Activated T-helper 2 cell treated with anti-CD3 and anti-CD28 coated beads, Interferon-gamma antibody, Interleukin-2, Interleukin-4, amounts not matched to agents 10 μg/mL and 5 μg/mL and 100 μg/mL, durations not matched to agents 14 hours and 24 hours and 36 hours (primary cell): ENCODE results near the gene BASP1. TPM values are rescaled to one million over a fixed set of nuclear protein-coding genes. Genes with fewer than 3 reads are reported as not detected.
"Not testable (repeated sequence)": the region's sequence is repeated elsewhere in the genome, so short reads cannot be mapped to it uniquely, and the experiment has no call there.

Source experiments
- DNase-seq: peaks from one replicate; pipeline ENCODE4 v3.0.0; 2021; ENCODE audit warnings: low spot score
- H3K27ac Mint-ChIP-seq: one replicate; pipeline ENCODE4 v1.8.0; 2021; ENCODE audit warnings: mixed read lengths
- H3K27me3 Mint-ChIP-seq: one replicate; pipeline ENCODE4 v1.8.0; 2021; ENCODE audit warnings: low read depth, mixed read lengths
- H3K36me3 Mint-ChIP-seq: one replicate; pipeline ENCODE4 v1.8.0; 2021; ENCODE audit warnings: low read depth, mixed read lengths
- H3K4me1 Mint-ChIP-seq: one replicate; pipeline ENCODE4 v1.8.0; 2021; ENCODE audit warnings: low read depth, mixed read lengths
- H3K4me3 Mint-ChIP-seq: one replicate; pipeline ENCODE4 v1.8.0; 2021; ENCODE audit warnings: low read depth, mild to moderate bottlenecking, moderate library complexity, mixed read lengths
- H3K9me3 Mint-ChIP-seq: one replicate; pipeline ENCODE4 v1.8.0; 2021; ENCODE audit warnings: mixed read lengths
- intact Hi-C: fragments of 100-400 bp; cut with micrococcal nuclease; formaldehyde crosslinking; loops from one replicate; pipeline ENCODE4 v1.15.1; 2023
- total RNA-seq: library from RNA; stranded (reverse); gene quantifications from 2 replicates; pipeline ENCODE4 v1.2.3, GENCODE V29; 2022

Gene BASP1
- total RNA-seq, 1 donor from 2014 or later, result 0.73 TPM

- Mint-ChIP-seq H3K9me3 (peaks cover 5% of the 10 kb centered on the region), H3K27me3 (no peaks in the 10 kb centered on the region), H3K4me1 (no peaks in the 10 kb centered on the region), H3K36me3 (no peaks in the 10 kb centered on the region), H3K27ac (no peak overlapping the region), H3K4me3 (no peak overlapping the region)
- DNase-seq, result no peak
- intact Hi-C loops, result no loop called here
Observed at GRCh38 chr5:17294639-17295311, 77.3 kb downstream of the BASP1 start.

GRCh38 chr5:17295671-17296070, 78.2 kb downstream of the BASP1 start:
- intact Hi-C loops, result no loop called here
- Mint-ChIP-seq H3K27ac (no peak overlapping the region), H3K9me3 (peaks cover under 1% of the 10 kb centered on the region)

GRCh38 chr5:17302106-17302505, 84.7 kb downstream of the BASP1 start:
- intact Hi-C loops, result no loop called here
- no peaks in the 10 kb centered on the region for H3K9me3 Mint-ChIP-seq
- H3K4me3 Mint-ChIP-seq, result no peak overlapping the region
- no peak for DNase-seq
- H3K27me3 Mint-ChIP-seq, result no peaks in the 10 kb centered on the region
- H3K27ac Mint-ChIP-seq, result no peak overlapping the region
- no peaks in the 10 kb centered on the region for H3K4me1 Mint-ChIP-seq
- H3K36me3 Mint-ChIP-seq, result no peaks in the 10 kb centered on the region

More at GRCh38 chr5:17295671-17296070, 78.2 kb downstream of the BASP1 start:
- Mint-ChIP-seq H3K27me3 (no peaks in the 10 kb centered on the region), H3K36me3 (no peaks in the 10 kb centered on the region), H3K4me1 (no peaks in the 10 kb centered on the region), H3K4me3 (no peak overlapping the region)
- DNase-seq, result no peak

- DNase-seq, result no peak
- intact Hi-C loops, result no loop called here
- H3K27ac Mint-ChIP-seq, result no peak overlapping the region
- no peaks in the 10 kb centered on the region for H3K4me1 Mint-ChIP-seq
- no peaks in the 10 kb centered on the region for H3K36me3 Mint-ChIP-seq
- H3K27me3 Mint-ChIP-seq, result no peaks in the 10 kb centered on the region
- peaks cover 4% of the 10 kb centered on the region for H3K9me3 Mint-ChIP-seq
- H3K4me3 Mint-ChIP-seq, result no peak overlapping the region
Observed at GRCh38 chr5:17302604-17303003, 85.2 kb downstream of the BASP1 start.

GRCh38 chr5:17304282-17304681, 86.9 kb downstream of the BASP1 start:
- H3K27me3 Mint-ChIP-seq, result no peaks in the 10 kb centered on the region
- H3K4me1 Mint-ChIP-seq, result no peaks in the 10 kb centered on the region
- H3K36me3 Mint-ChIP-seq, result no peaks in the 10 kb centered on the region
- H3K27ac Mint-ChIP-seq, result no peak overlapping the region
- H3K9me3 Mint-ChIP-seq, result peaks cover 8% of the 10 kb centered on the region
- H3K4me3 Mint-ChIP-seq, result no peak overlapping the region
- intact Hi-C loops, result no loop called here
- DNase-seq, result no peak

GRCh38 chr5:17305017-17305416, 87.6 kb downstream of the BASP1 start:
- Mint-ChIP-seq H3K27me3 (no peaks in the 10 kb centered on the region), H3K9me3 (peaks cover 8% of the 10 kb centered on the region), H3K27ac (no peak overlapping the region), H3K4me3 (no peak overlapping the region), H3K4me1 (no peaks in the 10 kb centered on the region), H3K36me3 (no peaks in the 10 kb centered on the region)
- intact Hi-C loops, result no loop called here
- DNase-seq, result no peak

GRCh38 chr5:17305964-17306725, 88.7 kb downstream of the BASP1 start:
- Mint-ChIP-seq H3K4me3 (no peak overlapping the region), H3K27ac (no peak overlapping the region), H3K4me1 (no peaks in the 10 kb centered on the region), H3K27me3 (no peaks in the 10 kb centered on the region), H3K9me3 (peaks cover 13% of the 10 kb centered on the region), H3K36me3 (no peaks in the 10 kb centered on the region)
- intact Hi-C loops, result no loop called here
- DNase-seq, result no peak

GRCh38 chr5:17306726-17307091, 89.3 kb downstream of the BASP1 start:
- no peaks in the 10 kb centered on the region for H3K27me3 Mint-ChIP-seq
- no peaks in the 10 kb centered on the region for H3K4me1 Mint-ChIP-seq
- H3K4me3 Mint-ChIP-seq, result no peak overlapping the region
- no peak for DNase-seq
- H3K27ac Mint-ChIP-seq, result no peak overlapping the region
- no peaks in the 10 kb centered on the region for H3K36me3 Mint-ChIP-seq
- peaks cover 13% of the 10 kb centered on the region for H3K9me3 Mint-ChIP-seq
- intact Hi-C loops, result no loop called here

GRCh38 chr5:17307440-17307839, 90.0 kb downstream of the BASP1 start:
- DNase-seq, H3K27ac Mint-ChIP-seq, H3K4me3 Mint-ChIP-seq, H3K4me1 Mint-ChIP-seq, H3K36me3 Mint-ChIP-seq, H3K27me3 Mint-ChIP-seq, intact Hi-C loops: not testable (repeated sequence)
- H3K9me3 Mint-ChIP-seq, result peaks cover 13% of the 10 kb centered on the region

GRCh38 chr5:17308326-17309065, 91.1 kb downstream of the BASP1 start:
- intact Hi-C loops, result no loop called here
- Mint-ChIP-seq H3K36me3 (no peaks in the 10 kb centered on the region), H3K9me3 (peaks cover 13% of the 10 kb centered on the region), H3K27ac (no peak overlapping the region), H3K4me1 (no peaks in the 10 kb centered on the region), H3K27me3 (no peaks in the 10 kb centered on the region), H3K4me3 (no peak overlapping the region)
- DNase-seq, result no peak

- H3K9me3 Mint-ChIP-seq, result peaks cover 13% of the 10 kb centered on the region
- no peak overlapping the region for H3K27ac Mint-ChIP-seq
- no peak for DNase-seq
- H3K4me3 Mint-ChIP-seq, result no peak overlapping the region
- H3K27me3 Mint-ChIP-seq, result no peaks in the 10 kb centered on the region
- H3K4me1 Mint-ChIP-seq, result no peaks in the 10 kb centered on the region
- intact Hi-C loops, result no loop called here
- no peaks in the 10 kb centered on the region for H3K36me3 Mint-ChIP-seq
Observed at GRCh38 chr5:17309462-17309861, 92.0 kb downstream of the BASP1 start.

GRCh38 chr5:17310502-17310901, 93.1 kb downstream of the BASP1 start:
- DNase-seq, H3K4me1 Mint-ChIP-seq, H3K27me3 Mint-ChIP-seq, H3K36me3 Mint-ChIP-seq, H3K4me3 Mint-ChIP-seq, H3K27ac Mint-ChIP-seq, intact Hi-C loops: not testable (repeated sequence)
- peaks cover 13% of the 10 kb centered on the region for H3K9me3 Mint-ChIP-seq

- H3K27me3 Mint-ChIP-seq, H3K27ac Mint-ChIP-seq: not testable (repeated sequence)
Observed at GRCh38 chr5:17311811-17312210, 94.4 kb downstream of the BASP1 start.

More at GRCh38 chr5:17311811-17312210, 94.4 kb downstream of the BASP1 start:
- DNase-seq, intact Hi-C loops, H3K36me3 Mint-ChIP-seq, H3K4me3 Mint-ChIP-seq, H3K4me1 Mint-ChIP-seq: not testable (repeated sequence)
- peaks cover 16% of the 10 kb centered on the region for H3K9me3 Mint-ChIP-seq
